ENCODE data around the gene ABI3BP.

The ABI3BP gene

DNA sequence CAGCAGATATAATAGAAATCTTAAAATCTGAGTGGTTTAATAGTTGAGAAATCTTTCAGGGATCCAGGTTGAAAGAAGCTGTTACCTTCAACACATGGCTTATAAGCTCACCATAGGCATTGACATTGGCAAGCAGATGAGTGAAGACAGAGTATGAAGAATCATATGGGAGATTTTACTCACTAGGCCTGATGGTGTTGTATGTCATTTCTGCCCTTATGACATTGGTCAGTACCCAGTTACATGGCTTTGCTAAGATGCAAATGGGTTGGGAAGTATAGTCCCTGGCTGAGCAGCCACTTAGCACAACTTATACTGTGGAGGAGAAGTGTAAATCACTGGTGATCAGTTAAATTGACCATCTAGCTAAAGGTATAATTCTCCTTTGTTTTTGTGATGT, 278.0 kb downstream of the ABI3BP start:
- DNase-seq, result no peak

DNA sequence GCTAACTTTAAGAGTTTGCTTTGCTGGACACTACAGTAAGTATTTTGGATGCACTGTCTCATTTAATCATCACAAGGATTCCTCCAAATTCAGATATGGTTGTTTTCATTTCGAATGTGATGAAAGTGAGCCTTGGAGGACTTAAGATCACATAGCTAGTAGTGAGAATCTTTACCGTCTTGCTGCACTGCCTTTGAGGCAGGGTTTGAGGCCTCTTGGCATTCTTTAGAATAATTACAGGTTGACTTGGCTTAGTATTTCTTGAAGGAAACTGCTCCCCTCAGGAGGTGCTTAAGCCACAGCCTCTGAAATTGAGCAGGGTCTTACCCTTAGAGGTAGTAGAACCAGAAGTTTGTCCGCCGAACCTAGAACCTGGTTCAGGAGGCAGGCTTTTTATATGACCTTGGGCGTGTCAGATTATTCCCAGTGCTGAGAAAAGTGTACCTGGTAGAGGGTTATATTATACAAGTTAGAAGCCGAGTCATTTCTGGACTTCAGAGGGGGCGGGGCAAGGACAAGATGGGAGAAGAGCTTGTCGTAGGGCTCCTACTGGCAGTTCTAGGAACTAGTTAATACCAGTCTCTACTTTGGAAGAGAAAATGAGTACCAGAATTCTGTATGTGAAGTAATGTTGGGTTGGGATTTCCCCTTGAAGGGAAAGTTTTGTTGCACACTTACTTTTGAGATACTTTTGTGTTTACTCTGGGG, 282.8 kb downstream of the ABI3BP start:
- peak; percentile 48 for DNase-seq

DNA sequence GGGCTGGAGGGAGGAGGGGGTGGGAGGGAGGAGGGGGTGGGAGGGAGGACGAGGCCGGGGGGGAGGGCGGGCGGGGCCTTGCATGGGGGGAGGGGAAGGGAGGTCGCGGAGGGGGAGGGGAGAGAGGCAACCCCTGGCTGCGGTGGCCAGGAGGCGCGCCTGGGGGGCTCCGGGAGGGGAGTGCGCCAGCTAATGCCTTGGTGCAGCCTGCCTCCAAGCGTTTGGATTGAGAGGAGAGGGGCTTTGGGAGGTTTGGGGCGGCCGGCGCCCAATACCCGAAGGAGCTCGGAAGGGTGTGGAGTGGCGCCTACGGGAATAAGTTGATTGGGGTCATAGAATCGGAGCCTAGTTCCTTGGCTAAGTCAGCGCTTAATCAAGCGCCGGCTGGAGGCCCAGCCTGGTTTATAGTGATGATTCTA, 283.4 kb downstream of the ABI3BP start:
- peak; percentile 22 for DNase-seq

DNA sequence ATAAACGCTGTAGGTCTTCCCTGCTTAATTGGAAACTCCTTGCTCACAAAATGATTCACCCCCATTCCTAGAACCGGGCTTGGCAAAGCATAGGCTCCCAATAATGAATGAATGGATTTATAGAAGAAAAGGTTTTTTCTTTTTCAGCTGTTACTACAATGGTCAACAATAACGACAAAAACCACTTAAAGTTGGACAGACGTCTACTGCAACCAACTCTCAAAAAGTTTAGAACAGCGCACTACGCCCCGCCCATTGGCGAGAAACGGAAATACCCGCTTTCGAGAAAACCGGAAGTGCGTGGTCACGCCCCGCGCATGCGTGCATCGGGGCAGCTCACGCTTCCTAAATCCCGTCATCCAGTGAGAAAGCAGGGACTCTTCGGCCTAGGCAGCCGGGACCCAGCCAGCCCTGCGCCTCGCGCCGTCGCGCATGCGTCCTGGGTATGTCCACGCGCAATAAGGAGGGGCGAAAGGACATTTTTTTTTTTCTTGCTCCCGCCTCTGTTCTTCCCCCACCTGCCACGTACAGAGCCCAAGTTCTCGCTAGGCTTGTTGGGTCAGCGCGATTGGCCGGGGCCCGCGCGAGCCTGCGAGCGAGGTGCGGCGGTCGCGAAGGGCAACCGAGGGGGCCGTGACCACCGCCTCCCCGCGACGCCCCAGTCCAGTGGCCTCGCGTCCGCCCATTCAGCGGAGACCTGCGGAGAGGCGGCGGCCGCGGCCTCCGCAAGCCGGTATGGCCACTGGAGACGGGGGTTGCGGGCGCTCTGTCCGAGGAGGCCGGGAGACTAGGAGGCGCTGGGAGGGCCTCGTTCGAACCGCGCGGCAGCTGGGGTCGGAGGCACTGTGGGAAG, 284.0 kb downstream of the ABI3BP start, which contains the start of gene TFG:
TFG (plus strand) TSS at position 506 of the 853 bp plus-strand sequence. CDS start 4,192 bp downstream, outside the sequence.
- DNase-seq, result peak; percentile 98

DNA sequence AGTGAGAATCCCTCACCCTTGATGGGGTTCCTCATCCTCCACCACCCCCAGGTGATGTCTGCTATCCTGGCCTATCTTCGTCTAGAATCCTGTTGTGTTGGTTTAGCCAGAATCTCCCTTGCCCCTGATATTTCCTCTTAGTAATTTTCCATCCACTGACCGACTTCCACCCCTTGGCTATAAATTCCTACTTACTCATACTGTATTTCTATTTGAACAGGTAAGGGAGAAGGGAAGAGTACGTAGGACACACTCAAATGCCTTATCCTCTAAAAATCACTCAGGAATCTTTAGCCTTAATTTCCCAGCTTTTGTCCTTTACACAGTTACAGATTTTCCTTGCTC, 284.6 kb downstream of the ABI3BP start:
- DNase-seq, result no peak

DNA sequence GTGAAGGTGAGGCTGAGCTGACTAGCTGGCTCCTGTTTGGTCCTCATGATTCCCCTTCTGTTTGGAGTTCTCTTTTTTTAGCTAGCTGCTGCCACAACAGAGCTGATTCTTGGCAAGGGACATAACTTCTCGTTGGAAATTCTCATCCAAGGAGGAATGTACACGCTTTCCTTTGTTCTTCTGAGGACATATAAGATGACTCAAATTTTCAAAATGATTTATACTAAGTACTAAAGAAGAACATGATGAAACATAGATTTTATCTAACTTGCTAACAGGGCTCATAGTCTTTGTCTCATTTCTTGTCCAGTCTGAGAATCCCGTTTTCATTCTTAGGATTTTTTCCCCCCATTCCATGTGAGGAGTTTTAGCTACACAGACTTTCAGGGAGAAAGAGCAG, 286.9 kb downstream of the ABI3BP start:
- DNase-seq, result no peak

DNA sequence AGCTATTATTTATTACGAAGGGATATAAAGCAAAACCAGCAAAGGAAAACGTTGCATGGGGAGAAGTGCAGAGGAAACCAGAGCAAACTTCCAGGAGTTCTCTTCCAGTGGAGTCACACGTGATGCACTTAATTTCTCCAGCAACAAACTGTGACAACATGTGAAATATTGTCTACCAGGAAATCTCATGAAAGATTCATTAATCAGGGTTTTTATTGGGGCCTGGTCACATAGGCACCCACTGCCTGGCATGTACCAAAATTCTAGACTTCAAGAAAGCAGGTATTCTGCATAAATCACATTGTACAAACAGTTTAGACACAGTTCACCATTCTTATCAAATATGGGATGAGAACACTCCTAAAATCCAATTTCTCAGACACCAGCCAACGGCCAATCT, 289.4 kb downstream of the ABI3BP start:
- DNase-seq, result no peak

DNA sequence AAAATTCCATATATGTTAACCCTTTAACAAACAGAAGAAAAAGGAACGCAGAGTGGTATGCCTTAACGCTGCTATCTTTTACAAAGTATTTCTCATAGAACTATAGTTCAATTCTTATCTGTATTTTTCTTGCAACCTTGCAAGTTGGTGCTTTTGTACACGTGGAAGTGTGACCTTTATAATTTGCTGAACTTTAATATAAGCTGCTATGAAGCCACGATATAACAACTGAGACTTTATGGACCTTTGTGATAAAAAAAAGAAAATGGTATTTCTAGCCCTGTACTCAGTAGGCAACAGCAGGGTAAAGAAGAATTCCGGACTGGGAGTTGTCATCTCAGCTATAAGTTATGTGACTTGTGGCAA, 290.3 kb downstream of the ABI3BP start:
- DNase-seq, result no peak

DNA sequence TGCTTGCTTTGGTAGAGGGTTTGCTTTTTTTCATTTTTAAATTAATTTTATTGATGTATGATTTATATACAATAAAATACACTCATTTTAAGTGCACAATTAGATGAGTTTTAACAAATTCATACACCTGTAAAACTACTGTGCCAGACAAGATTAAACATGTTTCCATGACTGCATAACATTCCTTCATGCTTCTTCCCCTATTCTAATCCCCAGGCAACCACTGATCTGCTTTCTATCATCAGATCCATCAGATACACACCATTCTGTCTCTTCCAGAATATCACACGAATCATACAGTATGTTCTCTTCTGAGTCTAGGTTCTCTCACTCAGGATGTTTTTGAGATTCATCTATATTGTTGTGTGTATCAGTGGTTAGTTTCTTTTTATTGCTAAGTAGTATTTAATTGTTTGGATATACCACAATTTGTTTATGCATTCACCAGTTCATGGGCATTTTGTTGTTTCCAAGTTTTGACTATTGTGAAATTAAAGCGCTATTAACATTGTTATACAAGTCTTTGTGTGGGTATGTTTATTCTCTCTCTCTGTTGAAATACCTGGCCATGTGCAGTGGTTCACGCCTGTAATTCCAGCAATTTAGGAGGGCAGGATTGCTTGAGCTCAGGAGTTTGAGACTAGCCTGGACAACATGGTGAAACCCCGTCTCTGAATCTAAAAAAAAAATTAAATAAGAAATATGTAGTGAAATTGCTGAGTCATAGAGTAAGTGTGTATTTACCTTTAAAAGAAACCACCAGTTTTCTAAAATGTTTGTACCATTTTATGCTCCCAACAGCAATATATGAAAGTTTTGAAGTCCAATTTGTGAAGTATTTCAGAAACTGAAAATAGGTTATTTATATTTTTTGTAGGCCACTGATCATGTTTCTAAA, 290.9 kb downstream of the ABI3BP start:
- DNase-seq, result no peak

DNA sequence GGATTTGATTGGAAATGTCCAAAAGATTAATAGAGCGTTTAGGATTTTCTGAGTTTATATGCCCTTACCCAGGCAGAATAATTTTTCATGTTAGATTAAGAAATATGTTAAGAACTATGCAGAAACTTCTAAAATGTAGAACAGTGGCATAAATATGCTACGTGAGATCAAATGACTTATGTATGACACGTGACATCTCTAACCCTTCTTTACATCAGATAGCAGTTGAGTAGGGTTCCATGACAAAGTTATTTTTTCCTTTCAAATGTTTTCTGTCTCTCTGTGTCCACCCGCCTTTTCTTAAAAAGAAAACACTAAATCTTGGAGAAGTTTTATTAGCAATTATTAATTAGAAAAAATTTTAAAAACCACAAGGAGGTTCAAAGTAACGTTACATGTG, 292.5 kb downstream of the ABI3BP start:
- no peak for DNase-seq

Data from central memory CD4-positive, alpha-beta T cell (primary cell).